GM18507 (cell line): ENCODE data around the gene ST6GALNAC3.

Experiments
- DNase-seq: peaks from one replicate; pipeline ENCODE4 v3.0.0; 2011; ENCODE audit warnings: low read depth; ENCODE audit not compliant: insufficient read length; ENCODE audit errors: extremely low spot score
- FAIRE-seq: peaks from 2 replicates; lab custom pipeline; 2011; peaks lifted over from hg19 to GRCh38; lab: Jason Lieb, UNC

The ST6GALNAC3 gene

GRCh38 chr1:76580206-76580605, 505.7 kb downstream of the ST6GALNAC3 start:
- DNase-seq (no peak), FAIRE-seq (no peak)

- no peak for FAIRE-seq
- no peak for DNase-seq
Measured at GRCh38 chr1:76581712-76582111, 507.2 kb downstream of the ST6GALNAC3 start.

- FAIRE-seq (no peak), DNase-seq (no peak)
Measured at GRCh38 chr1:76583235-76583868, 508.8 kb downstream of the ST6GALNAC3 start.

GRCh38 chr1:76583875-76584477, 509.4 kb downstream of the ST6GALNAC3 start:
- no peak for DNase-seq
- no peak for FAIRE-seq

- DNase-seq (no peak), FAIRE-seq (no peak)
Measured at GRCh38 chr1:76585980-76586674, 511.6 kb downstream of the ST6GALNAC3 start.

GRCh38 chr1:76587212-76587611, 512.7 kb downstream of the ST6GALNAC3 start:
- DNase-seq (no peak), FAIRE-seq (no peak)

GRCh38 chr1:76591461-76591860, 516.9 kb downstream of the ST6GALNAC3 start:
- no peak for FAIRE-seq

GRCh38 chr1:76591963-76592362, 517.4 kb downstream of the ST6GALNAC3 start:
- DNase-seq (no peak), FAIRE-seq (peak; percentile 21)

More at GRCh38 chr1:76591461-76591860, 516.9 kb downstream of the ST6GALNAC3 start:
- no peak for DNase-seq

- no peak for FAIRE-seq
Measured at GRCh38 chr1:76593141-76593540, 518.6 kb downstream of the ST6GALNAC3 start.

GRCh38 chr1:76593618-76594017, 519.1 kb downstream of the ST6GALNAC3 start:
- DNase-seq (no peak), FAIRE-seq (no peak)

More at GRCh38 chr1:76593141-76593540, 518.6 kb downstream of the ST6GALNAC3 start:
- DNase-seq, result no peak

GRCh38 chr1:76595024-76595423, 520.5 kb downstream of the ST6GALNAC3 start:
- DNase-seq (no peak), FAIRE-seq (no peak)

GRCh38 chr1:76601465-76601864, 526.9 kb downstream of the ST6GALNAC3 start:
- DNase-seq (no peak), FAIRE-seq (no peak)

- FAIRE-seq, result no peak
Measured at GRCh38 chr1:76607717-76608116, 533.2 kb downstream of the ST6GALNAC3 start.

GRCh38 chr1:76611770-76612445, 537.4 kb downstream of the ST6GALNAC3 start:
- FAIRE-seq, result no peak

More at GRCh38 chr1:76607717-76608116, 533.2 kb downstream of the ST6GALNAC3 start:
- DNase-seq, result no peak

GRCh38 chr1:76613886-76614285, 539.3 kb downstream of the ST6GALNAC3 start:
- DNase-seq, result no peak
- FAIRE-seq, result no peak

More at GRCh38 chr1:76611770-76612445, 537.4 kb downstream of the ST6GALNAC3 start:
- DNase-seq, result no peak

GRCh38 chr1:76615253-76616035, 540.9 kb downstream of the ST6GALNAC3 start:
- no peak for FAIRE-seq
- no peak for DNase-seq

- DNase-seq (no peak), FAIRE-seq (no peak)
Measured at GRCh38 chr1:76620371-76620770, 545.8 kb downstream of the ST6GALNAC3 start.

- FAIRE-seq, result no peak
- no peak for DNase-seq
Measured at GRCh38 chr1:76622774-76623528, 548.4 kb downstream of the ST6GALNAC3 start.
